Adrenal gland (tissue), 12 donors: ENCODE results near the gene HMX2. TPM values are rescaled to one million over a fixed set of nuclear protein-coding genes. Genes with fewer than 3 reads are reported as not detected.

Experiments
- DNase-seq, 7 donors: peaks; one replicate each; pipeline ENCODE4 v3.0.0-alpha.2; 2019 to 2020
- H3K27ac ChIP-seq, 5 donors: fragments of 200-600 bp; sonication (generic) in 4 of 5; 1 replicate in 3 of 5; 2 replicates in 2 of 5; pipeline versions ENCODE4 v1.5.1 to v1.8.0; 2016 to 2020; ENCODE audit warnings: mild to moderate bottlenecking in 1 of 5
- H3K27me3 ChIP-seq: fragments of 200-600 bp; 2 replicates; pipeline ENCODE4 v1.8.0; 2021
- H3K36me3 ChIP-seq, 2 donors: fragments of 200-600 bp; replicated peaks in 1 of 2; 1 replicate in 1 of 2; 2 replicates in 1 of 2; pipeline versions ENCODE4 v1.5.1 to v1.8.0; 2018 to 2022
- H3K4me1 ChIP-seq, 2 donors: fragments of 200-600 bp; replicated peaks in 1 of 2; 1 replicate in 1 of 2; 2 replicates in 1 of 2; pipeline versions ENCODE4 v1.5.1 to v1.8.0; 2018 to 2021
- H3K4me3 ChIP-seq, 4 donors: fragments of 200-600 bp; sonication (generic) in 3 of 4; one replicate each; pipeline ENCODE4 v1.5.1; 2016 to 2018
- H3K9me3 ChIP-seq, 3 donors: fragments of 200-600 bp; sonication (generic) in 1 of 3; replicated peaks in 1 of 3; 1 replicate in 2 of 3; 2 replicates in 1 of 3; pipeline versions ENCODE4 v1.5.1 to v1.8.0; 2016 to 2021
- CTCF ChIP-seq, 6 experiments: fragments of 450-650 bp in 4 of 6; fragments of 200-600 bp in 2 of 6; sonication (generic) in 1 of 6; IDR thresholded peaks; 1 replicate in 5 of 6; 2 replicates in 1 of 6; pipeline versions ENCODE4 v1.5.1 to v1.8.0; 2016 to 2021; ENCODE audit warnings: antibody characterized with exemption in 6 of 6, mild to moderate bottlenecking in 2 of 6, moderate library complexity in 1 of 6
- POLR2A ChIP-seq, 2 donors: fragments of 450-650 bp; IDR thresholded peaks; one replicate each; pipeline ENCODE4 v1.6.1; 2017; ENCODE audit warnings: antibody characterized with exemption in 2 of 2, mild to moderate bottlenecking in 2 of 2, moderate library complexity in 1 of 2
- WGBS, 4 donors: extraction: QIAGEN DNeasy Blood & Tissue Kit in 2 of 4; methylation state at CpG; one replicate each; pipeline versions ENCODE4 v1.1.5 to v1.1.7; 2013 to 2017; 5-methylcytosine and 5-hydroxymethylcytosine counted together
- intact Hi-C, 2 donors: fragments of 100-400 bp; cut with DNase I; formaldehyde crosslinking; loops; one replicate each; pipeline versions ENCODE4 v1.14.1 to v1.15.0; 2022 to 2023
- polyA plus RNA-seq, 3 donors: library from polyadenylated mRNA; stranded (reverse); fragments of 200-250 nt in 2 of 3; fragments of 350-450 nt in 1 of 3; fragmentation: Illumina TruSeq in 1 of 3; extraction: RNeasy Lipid Tissue Mini Kit (QIAGEN cat#74804) in 1 of 3; gene quantifications; one replicate each; pipeline ENCODE4 v1.2.3, GENCODE V29; 2013 to 2014
- total RNA-seq, 9 donors: library from RNA; depleted of rRNA in 4 of 9; stranded (reverse); fragments of >200 nt in 4 of 9; fragments of 120-200 nt in 1 of 9; fragmentation: NEBNext Ultra II Directional in 1 of 9; extraction: Animal tissue kit (Norgen Biotek cat#: 25700) in 1 of 9; gene quantifications; one replicate each; pipeline versions ENCODE4 v1.1.0 to v1.2.4, GENCODE V29; 2013 to 2023
- donor health status: healthy with polysubstance abuse.
- donor health status: Bipolar disorder and iron deficiency.
- donor health status: DM: yes; HTN: yes; CAD: no.
- donor health status: DM: no; HTN: no; CAD: no.
- donor health status: DM: no; HTN: no; CAD: no.
- donor health status: DM: yes; HTN: yes; CAD: no.

The HMX2 gene
- total and polyA plus RNA-seq, 12 donors: not detected

DNA sequence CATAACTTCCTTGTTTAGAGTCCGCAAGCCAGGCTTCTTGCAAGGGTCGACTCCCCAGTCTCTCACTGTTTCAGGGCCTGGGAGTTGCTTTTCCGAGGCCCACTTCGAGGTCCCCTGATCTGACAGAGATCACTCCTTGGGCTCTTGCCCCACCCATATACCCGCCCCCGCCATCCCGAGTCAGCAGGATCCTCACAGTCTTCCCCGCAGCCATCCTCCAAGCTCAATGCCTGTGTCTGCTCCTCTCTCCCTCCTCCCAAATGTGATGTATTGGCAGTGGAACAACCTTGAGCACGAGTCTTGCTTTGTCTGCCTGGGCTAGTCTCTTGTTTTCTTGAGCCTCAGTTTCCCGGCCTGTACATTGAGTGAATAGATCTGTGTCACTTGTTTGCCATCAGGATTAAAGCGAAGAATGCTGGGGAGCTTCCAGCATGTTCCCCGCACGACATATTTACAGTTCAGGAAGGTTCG, 2.4 kb upstream of the HMX2 start:
- intact Hi-C loops: no loop called here
- DNase-seq: no peak
- Histone ChIP-seq H3K36me3 (no peaks in the 10 kb centered on the region), H3K27ac (no peak overlapping the region), H3K27me3 (peaks cover 98% of the 10 kb centered on the region), H3K4me1 (peaks cover 7 to 25% of the 10 kb centered on the region in 2 donors), H3K9me3 (no peaks in the 10 kb centered on the region), H3K4me3 (no peak overlapping the region)
- 6 to 15% (median 10%) methylated on average over 9 to 14 of the region's 14 CpGs for WGBS, 4 donors
- TF ChIP-seq POLR2A (IDR thresholded peaks at IDR 0.05): no peak
- no peak for TF ChIP-seq CTCF (IDR thresholded peaks at IDR 0.05)

GRCh38 chr10:123146013-123146893, 1.7 kb upstream of the HMX2 start:
- Histone ChIP-seq H3K4me1 (peaks cover 7 to 32% of the 10 kb centered on the region in 2 donors), H3K27ac (no peak overlapping the region), H3K4me3 (no peak overlapping the region), H3K27me3 (peaks cover 98% of the 10 kb centered on the region), H3K36me3 (no peaks in the 10 kb centered on the region), H3K9me3 (no peaks in the 10 kb centered on the region)
- no peak for DNase-seq
- TF ChIP-seq CTCF (IDR thresholded peaks at IDR 0.05): no peak
- TF ChIP-seq POLR2A (IDR thresholded peaks at IDR 0.05): no peak
- intact Hi-C loops: no loop called here
- WGBS, 4 donors: 4 to 7% (median 6%) methylated on average over 23 to 59 of the region's 59 CpGs

- H3K36me3 ChIP-seq: no peaks in the 10 kb centered on the region
- H3K4me3 ChIP-seq: no peak overlapping the region
- H3K9me3 ChIP-seq: no peaks in the 10 kb centered on the region
- TF ChIP-seq CTCF (IDR thresholded peaks at IDR 0.05) (no peak), POLR2A (IDR thresholded peaks at IDR 0.05) (no peak)
- DNase-seq: no peak
- H3K27ac ChIP-seq: no peak overlapping the region
- peaks cover 7 to 32% of the 10 kb centered on the region in 2 donors for H3K4me1 ChIP-seq
- intact Hi-C loops: no loop called here
- peaks cover 98% of the 10 kb centered on the region for H3K27me3 ChIP-seq
- WGBS, 4 donors: 15 to 21% (median 18%) methylated on average over 16 to 24 of the region's 24 CpGs
These were observed 872 bp upstream of the HMX2 start for GRCh38 chr10:123146894-123147634.

DNA sequence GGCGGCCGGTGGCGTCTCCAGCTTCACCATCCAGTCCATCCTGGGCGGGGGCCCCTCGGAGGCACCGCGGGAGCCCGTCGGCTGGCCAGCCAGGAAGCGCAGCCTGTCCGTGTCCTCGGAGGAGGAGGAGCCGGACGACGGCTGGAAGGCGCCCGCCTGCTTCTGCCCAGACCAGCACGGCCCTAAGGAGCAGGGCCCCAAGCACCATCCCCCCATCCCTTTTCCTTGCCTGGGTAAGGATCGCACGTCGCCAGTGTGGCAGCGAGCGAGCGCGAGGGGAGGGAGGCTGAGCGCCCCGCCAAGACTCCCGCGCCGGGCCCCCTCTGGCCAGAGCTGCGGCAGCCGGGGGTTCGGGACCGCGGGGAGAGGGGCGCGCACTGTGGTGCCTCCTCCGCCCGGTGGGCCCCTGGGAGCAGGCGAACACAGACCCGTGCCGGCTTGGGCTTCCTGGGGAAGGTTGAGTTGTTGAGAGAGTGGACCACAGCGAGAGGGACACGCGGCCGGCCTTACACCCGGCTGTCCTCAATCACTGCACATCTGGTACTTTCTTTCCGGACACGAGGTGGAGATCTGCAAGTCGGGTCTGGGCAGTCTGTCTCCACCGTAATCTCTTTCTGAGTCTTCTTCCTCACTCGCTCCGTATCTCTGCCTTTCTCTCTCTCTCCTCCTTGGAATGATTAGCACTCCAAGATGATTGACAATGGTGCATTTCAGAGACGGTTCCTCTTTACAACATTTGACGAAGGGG, 652 bp downstream of the HMX2 start:
- intact Hi-C loops: no loop called here
- DNase-seq: no peak
- Histone ChIP-seq H3K4me3 (peak overlapping the region in 1 of 4 donors; percentile 9), H3K9me3 (no peaks in the 10 kb centered on the region), H3K27me3 (peaks cover 85% of the 10 kb centered on the region), H3K4me1 (peaks cover 7 to 32% of the 10 kb centered on the region in 2 donors), H3K27ac (no peak overlapping the region), H3K36me3 (no peaks in the 10 kb centered on the region)
- TF ChIP-seq CTCF (IDR thresholded peaks at IDR 0.05) (no peak), POLR2A (IDR thresholded peaks at IDR 0.05) (no peak)
- 3 to 5% (median 4%) methylated on average over 22 to 55 of the region's 55 CpGs for WGBS, 4 donors
